Lower leg skin (tissue), 3 donors: ENCODE results near the gene RNLS.

Source experiments
- CTCF ChIP-seq, 3 donors: fragments of 450-650 bp; IDR thresholded peaks; one replicate each; pipeline ENCODE4 v1.5.1; 2016; ENCODE audit warnings: antibody characterized with exemption in 3 of 3, mild to moderate bottlenecking in 3 of 3, moderate library complexity in 2 of 3
- POLR2A ChIP-seq, 2 donors: fragments of 450-650 bp; IDR thresholded peaks; one replicate each; pipeline ENCODE4 v1.6.1; 2016 to 2017; ENCODE audit warnings: antibody characterized with exemption in 2 of 2, mild to moderate bottlenecking in 1 of 2, moderate library complexity in 1 of 2

GRCh38 chr10:88226071-88226659, 357.0 kb downstream of the RNLS start:
- TF ChIP-seq CTCF (IDR thresholded peaks at IDR 0.05): no peak
- no peak for TF ChIP-seq POLR2A (IDR thresholded peaks at IDR 0.05)
